NCI-H2227 treated with DMSO at 0.1 percent for 48 hours (cell line): ENCODE results near the gene PTPRM.

Source experiments
- DNase-seq: peaks from one replicate; lab custom pipeline; 2025; lab: John Stamatoyannopoulos, UW

The PTPRM gene

DNA sequence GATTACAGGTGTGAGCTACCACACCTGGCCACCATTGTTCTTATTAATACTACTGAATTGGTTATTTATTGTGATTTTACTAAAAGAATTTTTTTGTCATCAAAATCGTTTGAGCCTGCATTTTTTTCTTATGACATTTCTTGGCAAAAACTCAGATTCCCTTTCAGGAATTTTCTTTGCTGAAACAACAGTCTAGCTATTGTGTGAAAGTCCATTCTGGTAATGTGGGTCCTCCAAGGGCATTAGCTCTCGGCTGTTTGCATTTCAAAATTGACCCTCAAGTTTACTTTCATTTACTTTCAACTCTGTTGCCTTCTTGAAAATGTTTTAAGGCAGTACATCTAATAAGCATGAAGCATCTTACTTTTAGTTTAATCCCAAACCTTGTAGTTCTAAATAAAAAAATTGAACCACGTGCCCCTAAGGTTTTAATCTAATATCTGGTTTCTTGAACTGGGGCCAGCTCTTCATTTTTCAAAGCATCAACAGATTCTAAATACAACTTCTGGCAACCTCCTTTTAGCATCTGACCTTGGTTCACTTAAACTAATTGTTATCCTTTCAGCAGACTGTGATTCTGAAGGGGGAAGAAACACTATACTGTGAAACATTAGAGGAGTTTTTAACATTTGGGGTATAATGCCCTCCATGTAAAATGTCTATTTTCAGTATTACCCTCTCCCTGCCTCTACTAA lies 716.9 kb downstream of the PTPRM start:
- DNase-seq = peak; percentile 29

DNA sequence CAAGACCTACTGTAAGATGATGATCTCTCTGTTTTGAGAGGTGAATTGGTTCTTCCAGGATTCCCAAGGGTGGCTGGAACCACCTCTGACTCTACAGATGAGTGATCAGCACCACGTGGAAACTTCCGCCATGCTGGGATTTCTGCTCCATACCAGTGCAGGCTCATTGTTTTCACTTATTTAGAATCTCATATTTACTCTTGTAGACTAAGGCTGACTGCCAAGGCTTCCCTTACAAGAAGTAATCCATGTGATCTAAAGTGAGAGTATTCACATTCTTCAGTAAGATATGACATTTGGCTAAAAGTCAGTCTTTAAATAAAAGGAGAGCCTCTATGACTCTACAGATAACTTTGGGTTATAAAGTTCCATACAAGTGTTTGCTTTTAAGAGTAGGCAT lies 719.2 kb downstream of the PTPRM start:
- DNase-seq = no peak

DNA sequence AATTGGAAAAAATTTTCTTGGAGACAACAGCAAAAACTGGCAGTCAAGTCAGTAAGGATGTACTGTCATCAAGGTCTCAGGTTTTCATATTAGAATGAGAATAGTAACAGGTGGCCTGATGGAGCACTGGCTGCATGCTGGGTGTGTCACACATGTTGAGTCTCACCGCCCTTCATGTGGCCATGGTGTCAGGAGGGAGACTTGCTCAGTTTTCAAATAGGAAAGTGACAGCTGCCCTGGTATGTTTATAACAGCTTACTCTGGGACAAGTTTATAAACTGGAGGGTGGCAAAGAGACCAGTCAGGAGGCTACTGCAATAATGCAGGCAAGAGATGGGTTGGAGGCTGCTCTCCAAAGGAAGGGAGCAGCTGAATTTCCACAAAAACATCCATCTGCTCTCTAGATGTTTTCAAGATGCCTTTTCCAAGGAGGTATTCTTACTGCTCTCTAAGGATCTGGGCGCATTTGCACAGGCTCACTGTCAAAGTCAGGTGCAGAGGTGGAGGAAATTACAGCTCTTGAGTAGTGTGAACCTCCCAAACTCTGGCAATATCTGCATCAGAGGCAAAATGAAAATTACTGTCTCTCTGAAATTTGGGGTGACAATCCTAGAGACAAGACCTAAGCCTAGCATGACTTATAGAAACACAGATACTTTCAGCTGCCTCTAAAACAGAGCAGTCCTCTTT lies 720.2 kb downstream of the PTPRM start:
- DNase-seq = no peak

DNA sequence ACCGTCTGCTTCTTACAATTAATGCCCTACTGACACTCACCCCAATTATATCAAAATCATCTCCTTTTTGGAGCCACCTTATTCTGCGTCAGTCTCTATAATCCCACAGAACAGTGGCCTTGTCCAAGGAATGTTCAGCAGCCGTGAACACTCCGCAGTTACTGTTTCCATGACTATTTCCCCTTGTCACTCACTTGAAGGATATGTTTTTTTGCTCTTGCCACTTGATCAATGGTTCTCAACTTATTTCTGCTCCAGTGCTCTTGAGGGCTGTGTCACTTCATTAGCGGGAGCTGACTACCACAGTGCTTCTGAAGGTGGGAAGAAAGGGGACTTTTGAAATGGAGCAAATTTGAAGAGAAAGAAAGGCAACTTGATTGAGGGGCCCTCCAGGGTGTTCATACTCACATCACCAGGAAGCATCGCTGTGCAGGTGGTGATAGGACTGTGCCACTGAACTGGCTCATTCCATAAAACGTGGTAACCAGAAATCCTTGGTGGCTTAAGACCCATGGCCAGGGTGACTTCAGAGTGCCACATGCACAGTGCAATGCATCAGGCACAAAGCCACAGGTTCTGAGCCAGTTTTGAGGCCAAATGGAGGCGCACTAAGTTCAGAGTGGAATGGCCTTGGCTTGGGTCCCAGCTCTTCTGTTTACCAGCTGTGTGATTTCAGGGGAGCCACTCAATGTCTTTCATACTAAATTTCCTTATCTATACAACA lies 721.5 kb downstream of the PTPRM start:
- no peak for DNase-seq

DNA sequence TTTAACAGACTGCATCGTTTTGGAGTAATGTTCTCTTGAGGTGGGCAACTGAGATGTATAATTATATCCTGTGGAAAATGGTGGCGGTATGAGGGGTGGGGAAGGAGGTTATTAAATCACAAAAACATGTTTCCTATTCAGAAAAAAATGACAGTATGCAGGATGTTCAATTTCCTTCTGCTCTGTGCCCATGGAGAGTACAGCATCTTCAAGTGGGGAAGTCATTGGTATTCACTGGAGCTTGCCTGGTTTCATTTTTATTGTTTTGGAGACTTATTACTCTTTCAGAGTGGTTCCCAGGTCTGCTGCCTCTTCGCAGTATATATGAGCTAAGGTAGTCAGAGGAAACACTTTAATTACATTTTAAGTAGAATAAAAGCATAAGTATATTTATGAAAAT lies 723.3 kb downstream of the PTPRM start:
- peak; percentile 33 for DNase-seq

DNA sequence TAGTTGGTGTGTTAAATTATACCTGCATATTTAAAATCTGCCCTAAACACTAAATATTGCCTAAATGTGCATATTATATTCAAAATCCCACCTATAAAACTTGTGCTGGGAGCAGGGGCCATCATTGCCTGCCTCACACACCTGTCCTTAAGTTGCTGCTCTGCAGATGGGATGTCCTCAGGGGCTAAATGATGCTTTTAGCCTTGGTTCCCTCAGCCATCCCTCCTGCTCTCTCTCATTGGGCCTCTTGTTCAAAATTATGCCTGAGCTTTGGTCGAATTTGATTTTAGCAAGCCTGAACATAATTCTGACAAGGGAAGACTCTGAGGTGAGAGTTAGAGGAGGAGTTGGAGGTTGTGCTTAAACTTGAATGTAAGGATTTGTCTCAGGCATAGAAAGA lies 723.8 kb downstream of the PTPRM start:
- DNase-seq = no peak

DNA sequence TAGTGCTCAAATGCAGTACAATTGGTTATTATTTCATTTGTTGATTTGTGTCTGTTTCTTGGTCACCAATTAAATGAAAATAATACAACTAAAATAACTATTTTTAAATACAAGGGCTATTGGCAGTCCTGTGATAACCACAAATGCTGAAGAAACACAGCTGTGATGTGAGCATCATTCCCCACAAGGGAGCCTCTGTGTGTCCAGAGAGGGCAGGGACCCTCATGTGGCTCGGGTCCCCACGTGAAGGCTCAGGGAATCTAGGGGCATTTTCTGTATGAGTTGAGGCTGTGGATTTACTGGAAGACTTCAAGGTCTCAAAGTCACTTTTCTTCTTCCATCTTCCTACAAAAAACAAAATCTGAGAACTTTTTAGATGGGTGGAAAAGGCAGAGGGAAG lies 726.1 kb downstream of the PTPRM start:
- DNase-seq = no peak

DNA sequence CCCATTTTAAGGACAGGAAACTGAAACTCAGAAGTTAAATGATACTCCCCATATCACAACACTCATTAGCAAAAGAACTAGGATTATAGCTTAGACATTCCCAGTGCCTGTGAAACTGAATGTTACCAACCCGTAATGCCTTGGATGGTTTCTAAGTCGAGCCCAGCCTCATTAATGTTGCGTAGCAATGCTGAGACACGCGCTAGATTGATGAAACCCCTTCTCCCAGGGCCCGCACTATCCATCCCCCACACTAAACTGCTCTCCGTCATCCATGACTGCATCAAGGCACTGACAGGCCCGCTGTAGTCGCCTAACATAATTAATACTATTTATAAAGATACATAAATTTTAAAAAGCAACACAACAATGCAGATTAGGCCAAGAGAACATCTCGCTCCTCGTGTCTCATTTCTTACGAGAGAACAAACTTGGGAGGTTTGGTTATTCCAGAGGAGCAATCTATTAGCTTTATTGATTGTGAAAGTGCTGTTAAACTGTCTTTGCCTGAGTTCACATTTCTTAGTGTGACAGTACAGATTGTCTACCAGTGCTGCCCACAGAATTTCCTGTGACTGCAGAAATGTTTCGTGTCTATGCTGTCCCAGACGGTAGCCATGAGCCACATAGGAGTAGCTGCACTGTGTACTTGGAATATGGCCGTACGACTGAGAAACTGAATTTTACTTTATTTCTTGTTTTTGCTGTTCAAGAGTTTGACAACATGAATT lies 729.9 kb downstream of the PTPRM start:
- DNase-seq = no peak

DNA sequence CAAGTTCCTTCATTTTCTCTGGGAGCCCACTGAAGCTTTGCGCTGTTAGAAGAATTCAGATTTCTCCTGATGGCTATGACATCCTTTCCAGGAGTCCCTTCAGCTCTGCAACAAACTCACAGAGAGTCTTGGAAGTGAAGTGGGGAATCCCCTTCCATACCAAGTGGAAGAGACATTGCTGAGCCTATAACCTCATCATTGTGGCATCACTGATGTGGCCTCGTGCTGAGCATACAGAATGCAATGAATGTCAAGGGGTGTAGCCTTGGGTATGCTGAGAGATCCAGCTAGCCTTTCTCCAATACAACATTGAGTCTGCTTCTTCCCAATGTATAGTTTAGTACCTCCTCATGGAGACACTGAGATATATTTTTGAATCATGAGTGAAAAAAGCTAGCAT lies 731.1 kb downstream of the PTPRM start:
- DNase-seq = no peak

DNA sequence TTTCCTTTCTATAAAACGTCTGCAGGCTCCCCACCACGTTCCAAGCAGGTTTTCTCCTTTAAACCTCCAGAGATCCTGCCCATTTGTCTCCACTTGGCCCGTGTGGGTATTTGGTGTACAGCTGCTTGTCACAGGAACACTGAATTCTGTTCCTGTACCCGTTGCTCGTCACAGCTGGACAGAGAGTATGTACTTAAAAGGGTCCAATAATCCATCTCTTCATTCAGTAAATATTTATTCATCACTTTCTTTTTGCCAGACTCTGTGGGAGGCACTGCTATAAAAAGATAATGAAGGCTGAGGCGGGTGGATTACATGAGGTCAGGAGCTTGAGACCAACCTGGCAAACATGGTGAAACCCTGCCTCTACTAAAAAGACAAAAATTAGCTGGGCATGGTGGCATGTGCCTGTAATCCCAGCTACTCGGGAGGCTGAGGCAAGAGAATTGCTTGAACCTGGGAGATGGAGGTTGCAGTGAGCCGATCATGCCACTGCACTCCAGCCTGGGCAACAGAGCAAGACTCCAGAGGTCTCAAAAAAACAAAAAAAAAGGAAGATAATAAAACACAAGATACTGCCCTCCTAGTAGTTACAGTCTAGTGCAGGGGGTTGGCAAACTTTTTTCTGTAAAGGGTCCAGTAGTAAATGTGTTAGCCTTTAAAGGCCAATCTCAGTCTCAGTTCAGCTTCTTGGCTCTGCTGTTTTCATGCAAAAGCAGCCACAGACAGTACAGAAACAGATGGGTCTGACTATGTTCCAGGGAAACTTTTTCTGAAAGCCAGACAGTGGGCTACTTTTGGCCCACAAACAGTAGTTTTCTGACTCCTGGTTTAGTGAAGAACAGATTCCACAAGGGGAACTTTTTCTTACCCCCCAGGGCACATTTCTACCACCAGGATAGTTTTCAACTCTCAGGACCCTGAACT lies 732.2 kb downstream of the PTPRM start:
- DNase-seq = no peak

DNA sequence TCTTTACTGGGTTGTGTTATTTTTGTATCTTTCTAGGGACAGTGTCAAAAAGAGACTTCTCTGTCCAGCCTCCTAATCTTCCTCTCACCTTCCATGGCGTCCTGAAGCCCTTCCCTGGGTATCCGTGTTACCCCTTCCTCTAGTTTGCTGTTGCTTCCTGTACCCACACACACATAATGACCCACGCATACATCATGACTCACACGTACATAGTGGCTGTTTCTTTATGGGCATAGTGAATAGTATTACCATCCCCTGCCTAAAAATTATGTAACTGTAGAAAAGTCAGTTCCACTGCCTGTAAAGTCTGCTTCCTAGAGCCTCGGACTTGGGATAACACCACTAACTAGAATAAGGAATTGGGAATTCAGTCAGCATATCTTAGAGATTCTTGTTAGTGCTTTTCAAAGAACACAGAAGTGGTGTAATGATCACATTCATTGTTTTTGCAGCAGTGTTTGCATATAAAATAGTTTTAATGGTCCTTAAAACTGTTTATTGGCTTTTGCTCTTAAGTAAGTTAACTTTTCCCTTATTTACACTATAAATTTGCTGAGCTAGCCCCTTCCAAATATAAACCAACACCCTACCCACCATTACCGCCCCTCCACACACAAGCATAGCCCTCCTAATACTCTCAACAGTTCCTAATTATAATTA lies 733.8 kb downstream of the PTPRM start:
- DNase-seq = no peak

DNA sequence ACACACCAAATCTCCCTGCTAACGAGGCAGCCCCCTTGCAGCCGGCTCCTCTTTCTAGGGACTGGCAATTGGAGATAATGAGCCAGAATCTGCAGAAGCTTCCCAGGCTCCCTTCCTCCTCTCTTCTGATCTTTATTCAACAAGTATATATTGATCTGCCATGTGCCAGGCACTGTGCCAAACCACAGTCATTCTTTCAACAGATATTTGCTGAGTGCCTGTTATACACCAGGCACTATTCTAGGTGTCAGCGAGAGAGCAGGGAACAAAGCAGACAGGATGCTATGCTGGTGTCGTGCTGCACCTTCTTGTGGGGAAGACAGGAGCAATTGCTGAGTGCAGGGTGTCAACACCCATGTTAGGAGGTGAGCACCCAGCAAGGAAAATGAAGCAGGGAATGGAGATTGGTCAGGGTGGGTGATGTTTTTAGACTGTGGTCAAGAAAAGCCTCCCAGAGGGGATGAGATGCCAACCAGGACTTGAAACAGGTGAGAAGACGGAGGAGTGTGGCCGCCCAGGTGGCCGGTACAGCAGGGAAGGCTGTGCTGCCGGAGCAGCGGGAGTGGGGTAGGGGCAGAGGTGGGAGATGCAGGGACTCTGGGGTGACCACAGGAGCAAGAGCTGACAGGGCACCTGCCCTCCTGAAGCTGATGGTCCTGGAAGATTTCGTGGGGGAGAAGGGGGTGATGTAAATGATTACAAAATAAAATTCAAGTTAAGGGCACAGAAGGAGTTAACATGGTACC lies 734.5 kb downstream of the PTPRM start:
- no peak for DNase-seq

DNA sequence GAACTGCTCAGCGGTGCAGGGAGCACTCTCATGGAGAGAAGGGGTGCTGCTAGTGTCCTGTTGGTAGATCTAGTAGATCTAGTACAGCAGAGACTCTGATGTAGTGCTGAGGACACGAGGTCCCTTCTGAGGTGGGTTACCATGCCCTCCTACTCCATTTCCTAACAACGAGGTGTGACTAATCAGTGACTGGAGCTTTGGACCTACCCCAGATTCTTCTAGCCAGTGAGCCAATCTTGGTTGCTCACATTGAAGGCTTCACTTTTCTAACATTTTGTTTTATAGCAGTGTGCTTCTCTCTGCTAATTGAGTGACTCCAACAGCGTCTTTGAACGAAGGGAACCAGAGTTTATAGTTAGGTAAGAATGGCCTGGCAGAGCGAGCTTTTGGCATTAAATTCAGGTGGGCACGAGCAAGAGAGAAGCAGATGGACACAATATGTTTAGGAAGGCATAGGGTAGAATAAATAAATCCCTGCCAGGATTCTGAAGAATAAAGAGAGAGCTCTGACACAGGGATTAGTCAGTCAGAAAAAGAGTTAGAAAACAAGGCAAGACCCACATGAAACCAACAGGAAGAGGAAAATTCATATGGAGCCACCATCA lies 736.1 kb downstream of the PTPRM start:
- DNase-seq = no peak

DNA sequence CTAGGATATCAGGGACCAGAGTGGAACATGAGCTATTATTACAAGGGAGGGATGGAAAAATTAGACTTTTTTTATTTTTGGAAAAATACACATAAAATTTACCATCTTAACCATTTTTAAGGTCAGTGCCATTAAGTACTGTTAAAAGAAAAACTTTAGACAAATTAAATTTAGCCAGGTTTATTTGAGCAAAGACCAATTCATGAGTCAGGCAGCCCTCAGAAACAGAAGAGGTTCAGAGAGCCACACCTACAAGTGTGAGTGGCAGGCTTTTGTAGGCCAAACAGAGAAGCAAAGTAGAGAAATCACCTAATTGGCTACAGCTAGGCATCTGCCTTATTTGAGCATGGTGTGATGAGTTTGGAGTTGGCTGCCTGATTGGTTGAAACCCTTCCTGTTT lies 740.8 kb downstream of the PTPRM start:
- DNase-seq = no peak

DNA sequence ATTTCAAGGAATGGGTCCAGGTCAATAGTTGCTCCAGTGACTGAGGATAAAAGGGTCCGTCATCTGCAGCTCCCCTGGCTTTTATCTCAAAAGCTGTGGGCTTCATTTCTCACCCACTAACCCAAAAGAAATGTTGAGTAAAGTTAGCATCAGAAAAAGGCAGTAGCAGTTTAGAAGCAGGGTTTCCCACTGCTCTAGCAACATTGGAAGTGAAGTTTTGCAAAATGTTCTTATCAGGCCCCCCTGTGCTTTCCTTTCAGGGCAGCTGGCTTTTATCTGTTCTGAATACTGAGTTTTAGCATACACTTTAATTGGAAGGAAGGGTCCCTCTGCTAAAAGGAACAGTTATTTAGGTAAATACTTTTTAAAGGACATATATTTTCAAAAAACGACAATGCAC lies 745.9 kb downstream of the PTPRM start:
- DNase-seq = no peak

DNA sequence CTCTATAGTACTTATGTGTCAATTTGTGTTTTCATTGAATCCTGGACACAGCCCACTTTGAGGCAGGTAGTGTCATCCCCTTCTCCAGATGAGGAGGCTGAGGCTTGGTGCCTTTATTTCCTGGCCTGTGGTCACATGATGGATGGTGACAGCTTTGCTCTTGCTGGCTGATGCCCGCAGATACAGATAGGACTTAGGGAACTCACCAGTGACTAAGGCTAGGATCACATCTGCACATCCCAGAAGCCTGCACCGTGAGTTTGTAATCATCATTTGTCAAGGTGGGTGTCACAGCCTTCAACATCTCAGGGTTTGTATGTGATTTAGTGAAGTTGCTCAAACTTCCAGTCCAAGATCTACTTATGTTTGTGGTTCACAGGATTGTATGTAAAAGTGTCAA lies 747.0 kb downstream of the PTPRM start:
- DNase-seq = no peak

DNA sequence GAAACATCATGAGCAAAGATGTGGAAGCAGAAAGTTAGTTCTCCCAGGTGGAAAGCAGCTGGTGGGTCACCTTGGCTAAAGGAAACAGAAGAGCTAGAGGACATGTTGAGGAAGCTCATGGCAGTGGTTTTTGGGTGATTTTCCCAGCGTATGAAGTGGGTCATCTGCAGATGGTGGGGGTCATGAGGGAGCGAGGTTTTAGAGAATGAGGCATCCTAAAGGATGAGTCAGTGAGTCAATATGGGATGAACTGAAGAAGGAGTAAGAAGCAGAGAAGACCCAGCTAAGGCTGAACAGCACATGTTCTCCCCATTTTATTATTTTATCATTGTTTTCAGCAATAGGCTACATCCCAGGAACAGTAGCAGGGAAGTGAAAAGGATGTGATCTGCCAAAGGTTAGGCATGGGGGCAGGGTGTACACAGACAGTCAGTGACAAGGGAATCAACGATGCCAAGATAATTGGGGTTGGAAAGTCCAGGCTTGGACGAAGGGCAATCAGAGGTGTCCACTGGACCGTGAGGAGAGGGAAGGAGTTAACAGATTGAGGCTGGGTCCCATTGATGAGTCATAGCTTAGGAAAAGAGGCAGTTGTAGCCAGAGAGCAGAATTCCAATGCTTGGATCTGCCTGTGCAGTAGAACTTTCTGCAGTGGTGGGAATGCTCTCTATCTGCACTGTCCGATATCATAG lies 752.8 kb downstream of the PTPRM start:
- DNase-seq = no peak

DNA sequence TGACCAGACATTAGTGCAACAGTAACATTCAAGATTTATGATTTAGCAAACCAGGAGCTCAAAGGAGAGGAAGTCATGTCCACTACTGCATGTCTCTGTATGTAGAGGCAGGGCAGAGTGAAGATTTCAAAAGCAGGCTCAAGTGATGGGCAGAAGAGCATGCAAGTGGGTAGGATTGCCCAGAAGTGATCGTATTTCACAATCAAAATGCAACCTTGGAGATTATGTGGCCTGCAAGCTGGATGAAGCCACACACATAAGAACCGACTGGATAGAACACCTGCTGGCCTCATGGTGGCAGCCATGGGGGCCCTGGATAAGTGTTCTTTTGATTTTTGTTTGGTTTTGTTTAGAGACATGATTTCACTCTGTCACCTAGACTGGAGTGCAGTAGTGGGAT lies 755.4 kb downstream of the PTPRM start:
- DNase-seq = no peak
